Activated B cell treated with CpG ODN at 0.5 μM for 24 hours (primary cell): ENCODE measurements around the gene PSMC4. TPM values are rescaled to one million over a fixed set of nuclear protein-coding genes. Genes with fewer than 3 reads are reported as not detected.

Experiments used
- ATAC-seq: fragments of 200-7000 bp; cut with Tn5 transposase; one replicate; pipeline ENCODE4 v1.10.0; 2021; ENCODE audit warnings: low read depth, mild to moderate bottlenecking, moderate library complexity
- CTCF ChIA-PET: fragments of 350-600 bp; sonication (Branson Sonifier 250); formaldehyde crosslinking; loops from one replicate; lab custom pipeline; 2021; ENCODE audit warnings: antibody characterized with exemption; lab: Charles Lee
- POLR2A ChIA-PET: fragments of 350-600 bp; sonication (Branson Sonifier 250); formaldehyde crosslinking; loops from one replicate; lab custom pipeline; 2021; ENCODE audit warnings: antibody characterized with exemption; lab: Charles Lee
- DNase-seq: peaks from one replicate; pipeline ENCODE4 v3.0.0; 2022
- H3K27ac Mint-ChIP-seq: one replicate; pipeline ENCODE4 v1.8.0; 2020; ENCODE audit warnings: mixed read lengths
- H3K27me3 Mint-ChIP-seq: one replicate; pipeline ENCODE4 v1.8.0; 2021; ENCODE audit warnings: mixed read lengths
- H3K36me3 Mint-ChIP-seq: one replicate; pipeline ENCODE4 v1.8.0; 2021; ENCODE audit warnings: low read depth, mixed read lengths
- H3K4me1 Mint-ChIP-seq: one replicate; pipeline ENCODE4 v1.8.0; 2021; ENCODE audit warnings: mixed read lengths
- H3K4me3 Mint-ChIP-seq: one replicate; pipeline ENCODE4 v1.8.0; 2020; ENCODE audit warnings: mild to moderate bottlenecking, mixed read lengths
- H3K9me3 Mint-ChIP-seq: one replicate; pipeline ENCODE4 v1.8.0; 2020; ENCODE audit warnings: mixed read lengths
- intact Hi-C: fragments of 100-400 bp; cut with micrococcal nuclease; formaldehyde crosslinking; loops from one replicate; pipeline ENCODE4 v1.15.1; 2024
- total RNA-seq: library from RNA; stranded (reverse); gene quantifications from 2 replicates; pipeline ENCODE4 v1.2.3, GENCODE V29; 2022
- TF ChIP-seq, protein P1 (sequence below): fragments of 200-600 bp; IDR thresholded peaks from one replicate; pipeline ENCODE4 v1.8.0; 2022; ENCODE audit warnings: antibody characterized with exemption, mild to moderate bottlenecking

PSMC4 gene
- total RNA-seq, 1 donor from 2014 or later: 115 TPM

- Mint-ChIP-seq H3K4me3 (no peak overlapping the region), H3K27ac (no peak overlapping the region), H3K4me1 (no peaks in the 10 kb centered on the region), H3K9me3 (peaks cover 37% of the 10 kb centered on the region), H3K27me3 (no peaks in the 10 kb centered on the region), H3K36me3 (peaks cover 11% of the 10 kb centered on the region)
- ChIA-PET CTCF (no interaction called here), POLR2A (no interaction called here)
- intact Hi-C loops: no loop called here
- ATAC-seq: no peak
- no peak for DNase-seq
- TF ChIP-seq, protein P1, sequence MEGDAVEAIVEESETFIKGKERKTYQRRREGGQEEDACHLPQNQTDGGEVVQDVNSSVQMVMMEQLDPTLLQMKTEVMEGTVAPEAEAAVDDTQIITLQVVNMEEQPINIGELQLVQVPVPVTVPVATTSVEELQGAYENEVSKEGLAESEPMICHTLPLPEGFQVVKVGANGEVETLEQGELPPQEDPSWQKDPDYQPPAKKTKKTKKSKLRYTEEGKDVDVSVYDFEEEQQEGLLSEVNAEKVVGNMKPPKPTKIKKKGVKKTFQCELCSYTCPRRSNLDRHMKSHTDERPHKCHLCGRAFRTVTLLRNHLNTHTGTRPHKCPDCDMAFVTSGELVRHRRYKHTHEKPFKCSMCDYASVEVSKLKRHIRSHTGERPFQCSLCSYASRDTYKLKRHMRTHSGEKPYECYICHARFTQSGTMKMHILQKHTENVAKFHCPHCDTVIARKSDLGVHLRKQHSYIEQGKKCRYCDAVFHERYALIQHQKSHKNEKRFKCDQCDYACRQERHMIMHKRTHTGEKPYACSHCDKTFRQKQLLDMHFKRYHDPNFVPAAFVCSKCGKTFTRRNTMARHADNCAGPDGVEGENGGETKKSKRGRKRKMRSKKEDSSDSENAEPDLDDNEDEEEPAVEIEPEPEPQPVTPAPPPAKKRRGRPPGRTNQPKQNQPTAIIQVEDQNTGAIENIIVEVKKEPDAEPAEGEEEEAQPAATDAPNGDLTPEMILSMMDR: no peak
Observed at GRCh38 chr19:40023969-40024368, 53.0 kb downstream of the PSMC4 start.

GRCh38 chr19:40025938-40026596, 55.1 kb downstream of the PSMC4 start:
- DNase-seq (no peak), ATAC-seq (no peak)
- POLR2A ChIA-PET: interaction anchor here (0.6 kb wide), 1 partner anchor 29 kb away, joined by 6 read pairs; no protein-coding TSS in a partner anchor
- H3K27me3 Mint-ChIP-seq: no peaks in the 10 kb centered on the region
- TF ChIP-seq, protein P1: no peak
- CTCF ChIA-PET: no interaction called here
- H3K9me3 Mint-ChIP-seq: peaks cover 33% of the 10 kb centered on the region
- H3K4me1 Mint-ChIP-seq: no peaks in the 10 kb centered on the region
- no peak overlapping the region for H3K4me3 Mint-ChIP-seq
- H3K27ac Mint-ChIP-seq: no peak overlapping the region
- peaks cover 17% of the 10 kb centered on the region for H3K36me3 Mint-ChIP-seq
- intact Hi-C loops: no loop called here

DNA sequence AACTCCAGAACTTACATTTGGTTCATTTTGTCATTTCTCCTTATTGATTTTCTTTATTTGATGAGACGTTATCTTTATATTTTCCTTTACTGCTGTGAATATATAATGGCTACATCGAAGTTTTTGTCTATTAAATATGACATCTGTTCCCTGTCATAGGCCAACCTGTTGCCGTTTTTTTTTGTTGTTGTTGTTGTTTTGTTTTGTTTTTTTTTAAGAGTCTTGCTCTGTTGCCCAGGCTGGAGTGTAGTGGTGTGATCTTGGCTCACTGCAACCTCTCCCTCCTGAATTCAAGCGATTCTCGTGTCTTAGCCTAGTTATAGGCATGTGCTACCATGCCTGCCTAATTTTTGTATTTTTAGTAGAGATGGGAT, 55.6 kb downstream of the PSMC4 start:
- intact Hi-C loops: no loop called here
- Mint-ChIP-seq H3K36me3 (peaks cover 17% of the 10 kb centered on the region), H3K27ac (no peak overlapping the region), H3K27me3 (no peaks in the 10 kb centered on the region), H3K9me3 (peaks cover 34% of the 10 kb centered on the region), H3K4me1 (no peaks in the 10 kb centered on the region), H3K4me3 (no peak overlapping the region)
- no peak for ATAC-seq
- ChIA-PET CTCF (no interaction called here), POLR2A (interaction anchor here (0.6 kb wide), 1 partner anchor 32 kb away, joined by 4 read pairs; no protein-coding TSS in a partner anchor)
- DNase-seq: no peak
- TF ChIP-seq, protein P1: no peak

Other genes with a start within 250 kb of the PSMC4 start
- gene CLC, start 233.1 kb upstream of the PSMC4 start, total RNA-seq: not detected in 2 replicates
- not detected in 2 replicates for gene LEUTX, start 192.3 kb upstream of the PSMC4 start, total RNA-seq
- 16.9 and 17.2 TPM in 2 replicates for gene DYRK1B, start 137.0 kb upstream of the PSMC4 start, total RNA-seq
- 420 and 482 TPM in 2 replicates for gene FBL, start 124.8 kb upstream of the PSMC4 start, total RNA-seq
- gene FCGBP, start 36.5 kb upstream of the PSMC4 start, total RNA-seq: 5.8 and 6.1 TPM in 2 replicates
- gene ZNF546, start 25.9 kb downstream of the PSMC4 start, total RNA-seq: 5.8 and 11.6 TPM in 2 replicates
- gene ZNF780B, start 85.1 kb downstream of the PSMC4 start, total RNA-seq: 36.4 and 51.1 TPM in 2 replicates
- 23.8 and 25.5 TPM in 2 replicates for gene ZNF780A, start 119.8 kb downstream of the PSMC4 start, total RNA-seq
- 16.4 and 20.5 TPM in 2 replicates for gene MAP3K10, start 220.3 kb downstream of the PSMC4 start, total RNA-seq
- gene TTC9B, start 247.2 kb downstream of the PSMC4 start, total RNA-seq: not detected in 2 replicates